ENCODE data around the gene EDRF1. TPM values are rescaled to one million over a fixed set of nuclear protein-coding genes. Genes with fewer than 3 reads are reported as not detected.

EDRF1 gene
- total RNA-seq, 2 experiments from 2014 or later = 117 to 232 TPM

DNA sequence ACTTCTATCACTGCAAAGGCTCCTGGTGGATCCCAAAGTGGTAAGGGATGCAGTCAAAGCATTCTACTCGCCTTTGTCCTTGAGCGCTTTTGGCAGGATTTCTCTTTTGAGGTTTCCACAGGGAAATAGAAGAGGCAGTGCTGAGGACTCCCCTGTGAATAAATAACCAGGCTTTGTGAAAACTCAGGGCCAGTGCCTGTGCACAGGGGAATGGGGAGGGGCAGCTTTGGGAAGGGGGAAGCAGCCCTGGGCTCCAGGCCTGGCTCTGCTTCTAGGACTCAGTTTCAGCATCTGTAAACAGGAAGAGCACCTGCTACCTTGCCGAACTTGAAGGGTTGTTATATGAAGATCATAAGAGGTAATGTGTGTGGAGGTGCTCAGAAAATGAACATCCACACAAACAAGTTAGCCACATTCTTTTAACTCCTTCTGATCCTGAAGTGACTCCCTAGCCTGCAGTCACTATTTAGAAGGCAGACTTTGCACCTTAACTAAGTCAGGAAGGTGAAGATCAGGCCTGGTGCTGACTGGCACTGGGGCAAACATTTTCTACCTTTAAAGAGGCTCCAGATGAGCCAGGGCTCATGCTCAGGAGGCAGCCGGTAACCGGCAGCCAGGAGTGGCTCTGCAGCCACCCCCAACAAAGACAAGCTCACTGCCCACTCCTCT is 78.6 kb downstream of the EDRF1 start:
- Histone ChIP-seq H2AFZ (ENCODE audit: low read length) (no peak overlapping the region), H3K36me3 (ENCODE audit: insufficient read depth, low read length) (peaks cover 38% of the 10 kb centered on the region)
- CTCF ChIA-PET (ENCODE audit: unreplicated experiment) = interaction anchor here (1.9 kb wide), 1 partner anchor 10 kb away, joined by 4 read pairs; no protein-coding TSS in a partner anchor

DNA sequence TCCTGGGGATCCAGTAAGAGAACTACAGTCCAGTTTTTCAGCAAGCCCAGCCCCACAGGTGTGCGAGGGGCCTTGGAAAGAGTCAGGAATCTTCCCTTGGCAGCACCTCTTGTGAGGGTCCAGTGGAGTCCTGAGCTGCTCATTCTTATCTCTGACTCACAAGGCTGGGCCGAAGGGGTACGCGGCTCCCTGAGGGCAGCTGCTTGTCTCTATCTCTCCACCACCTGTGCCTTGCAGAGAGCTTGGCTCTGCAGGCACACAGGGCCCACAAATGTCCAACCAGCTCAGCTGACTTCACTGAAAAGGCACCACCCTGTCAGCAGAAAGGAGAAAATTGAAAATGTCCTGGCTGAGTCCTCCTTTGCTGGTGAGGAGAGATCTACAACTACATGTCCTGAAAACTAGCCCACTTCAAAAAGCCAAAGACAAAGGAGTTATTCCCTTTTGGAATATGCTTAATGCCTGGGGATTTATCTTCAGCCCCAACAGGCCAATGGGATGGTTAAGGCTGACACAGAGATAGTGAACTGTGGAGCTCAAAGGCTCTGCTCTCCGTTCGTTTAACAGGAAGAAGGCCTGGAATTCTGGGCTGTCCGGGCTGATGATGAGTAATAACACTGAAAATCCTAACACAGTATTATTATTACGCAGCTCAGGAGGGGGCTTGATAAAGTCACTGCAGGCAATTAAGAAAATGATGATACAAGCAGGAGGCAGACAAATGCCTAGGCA is 80.1 kb downstream of the EDRF1 start:
- H2AFZ ChIP-seq (ENCODE audit: low read length) = no peak overlapping the region
- no peak overlapping the region for H3K4me2 ChIP-seq (ENCODE audit: low read length)
- H3K4me3 ChIP-seq (ENCODE audit: low read depth, low read length, poor library complexity, severe bottlenecking) = no peak overlapping the region
- peaks cover 27% of the 10 kb centered on the region for H3K36me3 ChIP-seq (ENCODE audit: insufficient read depth, low read length)
- H3K9me3 ChIP-seq (ENCODE audit: low read length) = no peaks in the 10 kb centered on the region
- no peak overlapping the region for H3K27ac ChIP-seq (ENCODE audit: low read depth, low read length, poor library complexity, severe bottlenecking)
- H3K79me2 ChIP-seq (ENCODE audit: insufficient read depth, low read depth, low read length) = no peaks in the 10 kb centered on the region
- no peaks in the 10 kb centered on the region for H3K9me2 ChIP-seq (ENCODE audit: insufficient read depth, low read length)
- ChIA-PET CTCF (ENCODE audit: unreplicated experiment) (no interaction called here), POLR2A (no interaction called here)
- intact Hi-C loops (cut with micrococcal nuclease; ENCODE audit: unreplicated experiment) = no loop called here
- peaks cover 41% of the 10 kb centered on the region for H3K4me1 ChIP-seq (ENCODE audit: insufficient read depth, low read length, poor library complexity, severe bottlenecking)
- no peaks in the 10 kb centered on the region for H4K20me1 ChIP-seq (ENCODE audit: insufficient read depth, low read length)
- no TSS peak for BruUV-seq (replicated peaks)
- no peak for DNase-seq (ENCODE audit: low spot score)
- no peak for TF ChIP-seq EZH2phosphoT487 (IDR thresholded peaks at IDR 0.05; ENCODE audit: borderline replicate concordance, low read depth, low read length)
- TF ChIP-seq, protein P1, sequence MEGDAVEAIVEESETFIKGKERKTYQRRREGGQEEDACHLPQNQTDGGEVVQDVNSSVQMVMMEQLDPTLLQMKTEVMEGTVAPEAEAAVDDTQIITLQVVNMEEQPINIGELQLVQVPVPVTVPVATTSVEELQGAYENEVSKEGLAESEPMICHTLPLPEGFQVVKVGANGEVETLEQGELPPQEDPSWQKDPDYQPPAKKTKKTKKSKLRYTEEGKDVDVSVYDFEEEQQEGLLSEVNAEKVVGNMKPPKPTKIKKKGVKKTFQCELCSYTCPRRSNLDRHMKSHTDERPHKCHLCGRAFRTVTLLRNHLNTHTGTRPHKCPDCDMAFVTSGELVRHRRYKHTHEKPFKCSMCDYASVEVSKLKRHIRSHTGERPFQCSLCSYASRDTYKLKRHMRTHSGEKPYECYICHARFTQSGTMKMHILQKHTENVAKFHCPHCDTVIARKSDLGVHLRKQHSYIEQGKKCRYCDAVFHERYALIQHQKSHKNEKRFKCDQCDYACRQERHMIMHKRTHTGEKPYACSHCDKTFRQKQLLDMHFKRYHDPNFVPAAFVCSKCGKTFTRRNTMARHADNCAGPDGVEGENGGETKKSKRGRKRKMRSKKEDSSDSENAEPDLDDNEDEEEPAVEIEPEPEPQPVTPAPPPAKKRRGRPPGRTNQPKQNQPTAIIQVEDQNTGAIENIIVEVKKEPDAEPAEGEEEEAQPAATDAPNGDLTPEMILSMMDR (conservative IDR thresholded peaks at IDR 0.05; ENCODE audit: low read length) = no peak

More for the DNA sequence above, 78.6 kb downstream of the EDRF1 start:
- Histone ChIP-seq H3K27ac (ENCODE audit: low read depth, low read length, poor library complexity, severe bottlenecking) (peak overlapping the region; percentile 16), H3K4me2 (ENCODE audit: low read length) (peak overlapping the region; percentile 18; the same call in 1 of the 2 replicates), H3K9me3 (ENCODE audit: low read length) (no peaks in the 10 kb centered on the region), H3K4me1 (ENCODE audit: insufficient read depth, low read length, poor library complexity, severe bottlenecking) (peaks cover 46% of the 10 kb centered on the region), H3K4me3 (ENCODE audit: low read depth, low read length, poor library complexity, severe bottlenecking) (no peak overlapping the region), H3K9me2 (ENCODE audit: insufficient read depth, low read length) (no peaks in the 10 kb centered on the region), H3K79me2 (ENCODE audit: insufficient read depth, low read depth, low read length) (no peaks in the 10 kb centered on the region), H4K20me1 (ENCODE audit: insufficient read depth, low read length) (no peaks in the 10 kb centered on the region)
- TF ChIP-seq, protein P1 (conservative IDR thresholded peaks at IDR 0.05; ENCODE audit: low read length) = no peak
- TF ChIP-seq EZH2phosphoT487 (IDR thresholded peaks at IDR 0.05; ENCODE audit: borderline replicate concordance, low read depth, low read length) = no peak
- intact Hi-C loops (cut with micrococcal nuclease; ENCODE audit: unreplicated experiment) = no loop called here
- BruUV-seq (replicated peaks) = no TSS peak
- POLR2A ChIA-PET = interaction anchor here (0.6 to 5.0 kb wide), 2 partner anchors 14 to 62 kb away, joined by 3 to 27 read pairs; no protein-coding TSS in a partner anchor
- peak; percentile 23 for DNase-seq (ENCODE audit: low spot score)

DNA sequence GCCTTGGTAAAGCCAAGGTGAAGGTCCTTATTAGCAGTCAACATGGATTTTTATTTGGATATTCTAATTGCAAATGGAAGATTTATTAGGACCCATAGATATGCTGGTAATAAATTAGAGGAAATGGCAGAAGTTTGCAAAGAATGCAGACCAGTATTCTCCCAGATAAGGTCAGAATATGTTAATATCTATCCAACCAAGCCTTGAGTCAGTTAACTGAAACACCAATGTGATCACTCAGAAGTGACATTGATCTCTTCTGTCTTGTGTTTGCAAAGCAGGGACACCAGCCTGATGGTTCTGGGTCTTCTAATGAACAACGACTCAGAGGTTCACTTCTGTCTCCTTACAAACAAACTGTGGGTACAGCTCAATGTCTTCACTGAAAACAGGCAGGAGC is 82.1 kb downstream of the EDRF1 start:
- CTCF ChIA-PET (ENCODE audit: unreplicated experiment) = no interaction called here
- H3K9me2 ChIP-seq (ENCODE audit: insufficient read depth, low read length) = no peaks in the 10 kb centered on the region
- peaks cover 22% of the 10 kb centered on the region for H3K4me1 ChIP-seq (ENCODE audit: insufficient read depth, low read length, poor library complexity, severe bottlenecking)
- H3K36me3 ChIP-seq (ENCODE audit: insufficient read depth, low read length) = peaks cover 46% of the 10 kb centered on the region
- H3K9me3 ChIP-seq (ENCODE audit: low read length) = no peaks in the 10 kb centered on the region
- no TSS peak for BruUV-seq (replicated peaks)
- no peak overlapping the region for H3K4me3 ChIP-seq (ENCODE audit: low read depth, low read length, poor library complexity, severe bottlenecking)
- H4K20me1 ChIP-seq (ENCODE audit: insufficient read depth, low read length) = no peaks in the 10 kb centered on the region
- POLR2A ChIA-PET = no interaction called here
- H2AFZ ChIP-seq (ENCODE audit: low read length) = no peak overlapping the region
- H3K79me2 ChIP-seq (ENCODE audit: insufficient read depth, low read depth, low read length) = no peaks in the 10 kb centered on the region
- no peak overlapping the region for H3K27ac ChIP-seq (ENCODE audit: low read depth, low read length, poor library complexity, severe bottlenecking)
- TF ChIP-seq EZH2phosphoT487 (IDR thresholded peaks at IDR 0.05; ENCODE audit: borderline replicate concordance, low read depth, low read length) = no peak
- TF ChIP-seq, protein P1 (conservative IDR thresholded peaks at IDR 0.05; ENCODE audit: low read length) = no peak
- DNase-seq (ENCODE audit: low spot score) = no peak
- intact Hi-C loops (cut with micrococcal nuclease; ENCODE audit: unreplicated experiment) = no loop called here
- no peak overlapping the region for H3K4me2 ChIP-seq (ENCODE audit: low read length)
